Activated naive CD4-positive, alpha-beta T cell treated with anti-CD3 and anti-CD28 coated beads, Interleukin-2, amount 50 U/mL, for 24 hours (primary cell): ENCODE results near the gene USP33.
"Not testable (repeated sequence)": the region's sequence is repeated elsewhere in the genome, so short reads cannot be mapped to it uniquely, and the experiment has no call there.

ENCODE experiments used
- H3K27ac Mint-ChIP-seq: one replicate; pipeline ENCODE4 v1.8.0; 2021; ENCODE audit warnings: mild to moderate bottlenecking, mixed read lengths
- H3K27me3 Mint-ChIP-seq: one replicate; pipeline ENCODE4 v1.8.0; 2021; ENCODE audit warnings: mixed read lengths
- H3K36me3 Mint-ChIP-seq: one replicate; pipeline ENCODE4 v1.8.0; 2021; ENCODE audit warnings: mixed read lengths
- H3K4me1 Mint-ChIP-seq: one replicate; pipeline ENCODE4 v1.8.0; 2021; ENCODE audit warnings: mixed read lengths
- H3K4me3 Mint-ChIP-seq: one replicate; pipeline ENCODE4 v1.8.0; 2021; ENCODE audit warnings: mild to moderate bottlenecking, mixed read lengths
- H3K9me3 Mint-ChIP-seq: one replicate; pipeline ENCODE4 v1.8.0; 2021; ENCODE audit warnings: mixed read lengths

The USP33 gene

DNA sequence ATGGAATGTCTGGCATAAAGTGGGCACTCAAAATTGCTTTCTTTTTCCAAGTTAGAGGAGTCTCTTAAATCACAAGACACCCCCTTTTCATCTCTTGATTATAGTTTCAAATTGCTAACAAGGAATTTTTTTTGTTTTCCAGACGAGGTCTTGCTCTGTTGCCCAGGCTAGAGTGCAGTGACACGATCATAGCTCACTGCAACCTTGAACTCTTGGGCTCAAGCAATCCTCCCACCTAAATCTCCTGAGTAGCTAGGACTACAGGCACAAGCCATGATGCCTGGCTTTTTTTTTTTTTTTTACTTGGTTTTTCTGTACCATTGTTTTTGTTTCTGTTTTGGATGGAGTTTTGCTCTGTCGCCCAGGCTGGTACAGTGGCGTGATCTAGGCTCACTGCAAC lies 98.0 kb downstream of the USP33 start:
- Mint-ChIP-seq H3K9me3 (no peaks in the 10 kb centered on the region), H3K27me3 (no peaks in the 10 kb centered on the region), H3K4me3 (no peak overlapping the region), H3K27ac (no peak overlapping the region), H3K4me1 (peaks cover 63% of the 10 kb centered on the region), H3K36me3 (no peaks in the 10 kb centered on the region)

- no peak overlapping the region for H3K4me3 Mint-ChIP-seq
- H3K27me3 Mint-ChIP-seq = no peaks in the 10 kb centered on the region
- peaks cover 5% of the 10 kb centered on the region for H3K36me3 Mint-ChIP-seq
- H3K27ac Mint-ChIP-seq = no peak overlapping the region
- peaks cover 68% of the 10 kb centered on the region for H3K4me1 Mint-ChIP-seq
- H3K9me3 Mint-ChIP-seq = no peaks in the 10 kb centered on the region
Measured at GRCh38 chr1:77659879-77660593, 99.6 kb downstream of the USP33 start.

- Mint-ChIP-seq H3K4me1 (peaks cover 57% of the 10 kb centered on the region), H3K27me3 (no peaks in the 10 kb centered on the region), H3K4me3 (no peak overlapping the region), H3K27ac (peak overlapping the region; percentile 27), H3K36me3 (peaks cover 9% of the 10 kb centered on the region), H3K9me3 (no peaks in the 10 kb centered on the region)
Measured at GRCh38 chr1:77658271-77658670, 101.4 kb downstream of the USP33 start.

GRCh38 chr1:77655431-77655974 lies 104.1 kb downstream of the USP33 start:
- H3K4me1 Mint-ChIP-seq = peaks cover 63% of the 10 kb centered on the region
- H3K27me3 Mint-ChIP-seq = no peaks in the 10 kb centered on the region
- H3K9me3 Mint-ChIP-seq = peaks cover under 1% of the 10 kb centered on the region
- H3K4me3 Mint-ChIP-seq = no peak overlapping the region
- H3K36me3 Mint-ChIP-seq = peaks cover 33% of the 10 kb centered on the region
- H3K27ac Mint-ChIP-seq = no peak overlapping the region

- Mint-ChIP-seq H3K36me3 (peaks cover 47% of the 10 kb centered on the region), H3K27me3 (no peaks in the 10 kb centered on the region)
Measured at GRCh38 chr1:77652970-77653516, 106.6 kb downstream of the USP33 start.

GRCh38 chr1:77652268-77652667 lies 107.4 kb downstream of the USP33 start:
- H3K27me3 Mint-ChIP-seq = no peaks in the 10 kb centered on the region
- peaks cover 47% of the 10 kb centered on the region for H3K36me3 Mint-ChIP-seq
- no peak overlapping the region for H3K4me3 Mint-ChIP-seq
- H3K27ac Mint-ChIP-seq = no peak overlapping the region
- peaks cover 13% of the 10 kb centered on the region for H3K9me3 Mint-ChIP-seq
- peaks cover 54% of the 10 kb centered on the region for H3K4me1 Mint-ChIP-seq

More at GRCh38 chr1:77652970-77653516, 106.6 kb downstream of the USP33 start:
- Mint-ChIP-seq H3K9me3 (peaks cover 13% of the 10 kb centered on the region), H3K27ac (peak overlapping the region; percentile 95), H3K4me3 (no peak overlapping the region), H3K4me1 (peaks cover 56% of the 10 kb centered on the region)

DNA sequence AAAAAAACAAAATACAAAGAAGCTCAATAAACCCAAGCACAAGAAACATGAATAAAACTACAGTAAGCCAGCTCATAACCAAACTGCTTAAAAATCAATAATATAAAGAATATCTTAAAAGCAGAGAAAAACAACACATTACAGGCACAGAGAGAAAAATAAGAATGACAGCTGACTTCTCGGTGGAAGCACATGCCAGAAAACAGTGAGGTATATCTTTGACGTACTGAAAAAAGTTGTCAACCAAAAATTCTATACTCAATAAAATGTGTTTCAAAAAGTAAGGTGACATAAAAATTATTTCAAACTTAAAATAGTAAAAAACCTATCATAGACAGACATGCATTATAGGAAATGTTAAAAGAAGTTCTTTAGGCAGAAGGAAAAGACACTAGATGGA lies 110.5 kb downstream of the USP33 start:
- Mint-ChIP-seq H3K27me3 (no peaks in the 10 kb centered on the region), H3K36me3 (peaks cover 56% of the 10 kb centered on the region), H3K4me1 (peaks cover 48% of the 10 kb centered on the region), H3K27ac (no peak overlapping the region), H3K9me3 (peaks cover 13% of the 10 kb centered on the region), H3K4me3 (no peak overlapping the region)

DNA sequence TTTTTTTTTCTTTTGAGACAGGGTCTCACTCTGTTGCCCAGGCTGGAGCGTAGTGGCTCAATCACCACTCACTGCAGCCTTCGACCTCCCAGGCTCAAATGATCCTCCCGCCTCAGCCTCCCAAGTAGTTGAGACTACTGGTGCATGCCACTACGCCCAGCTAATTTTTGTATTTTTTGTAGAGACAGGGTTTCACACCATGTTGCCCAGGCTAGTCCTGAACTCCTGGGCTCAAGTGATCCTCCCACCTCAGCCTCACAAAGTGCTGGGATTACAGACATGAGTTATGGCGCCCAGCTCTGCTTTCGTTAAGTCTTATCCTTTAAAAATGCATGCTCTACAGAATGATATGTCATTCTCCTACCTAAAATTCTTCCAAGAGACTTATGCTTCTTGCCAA lies 113.4 kb downstream of the USP33 start:
- not testable (repeated sequence) for H3K4me3 Mint-ChIP-seq, H3K27me3 Mint-ChIP-seq, H3K27ac Mint-ChIP-seq
- Mint-ChIP-seq H3K4me1 (peaks cover 38% of the 10 kb centered on the region), H3K36me3 (peaks cover 41% of the 10 kb centered on the region), H3K9me3 (peaks cover 13% of the 10 kb centered on the region)
